Uterus (tissue), 2 donors: ENCODE results near the gene STK11IP.

ENCODE experiments used
- POLR2A ChIP-seq, 2 donors: fragments of 450-650 bp; IDR thresholded peaks; one replicate each; pipeline ENCODE4 v1.6.1; 2016; ENCODE audit warnings: antibody characterized with exemption in 2 of 2, mild to moderate bottlenecking in 1 of 2, moderate library complexity in 1 of 2
- TF ChIP-seq, protein P1 (sequence below), 4 experiments: fragments of 200-600 bp in 2 of 4; fragments of 450-650 bp in 2 of 4; sonication (generic) in 2 of 4; IDR thresholded peaks; one replicate each; pipeline ENCODE4 v1.5.1; 2016 to 2019; ENCODE audit warnings: antibody characterized with exemption in 4 of 4, mild to moderate bottlenecking in 2 of 4, moderate library complexity in 1 of 4

DNA sequence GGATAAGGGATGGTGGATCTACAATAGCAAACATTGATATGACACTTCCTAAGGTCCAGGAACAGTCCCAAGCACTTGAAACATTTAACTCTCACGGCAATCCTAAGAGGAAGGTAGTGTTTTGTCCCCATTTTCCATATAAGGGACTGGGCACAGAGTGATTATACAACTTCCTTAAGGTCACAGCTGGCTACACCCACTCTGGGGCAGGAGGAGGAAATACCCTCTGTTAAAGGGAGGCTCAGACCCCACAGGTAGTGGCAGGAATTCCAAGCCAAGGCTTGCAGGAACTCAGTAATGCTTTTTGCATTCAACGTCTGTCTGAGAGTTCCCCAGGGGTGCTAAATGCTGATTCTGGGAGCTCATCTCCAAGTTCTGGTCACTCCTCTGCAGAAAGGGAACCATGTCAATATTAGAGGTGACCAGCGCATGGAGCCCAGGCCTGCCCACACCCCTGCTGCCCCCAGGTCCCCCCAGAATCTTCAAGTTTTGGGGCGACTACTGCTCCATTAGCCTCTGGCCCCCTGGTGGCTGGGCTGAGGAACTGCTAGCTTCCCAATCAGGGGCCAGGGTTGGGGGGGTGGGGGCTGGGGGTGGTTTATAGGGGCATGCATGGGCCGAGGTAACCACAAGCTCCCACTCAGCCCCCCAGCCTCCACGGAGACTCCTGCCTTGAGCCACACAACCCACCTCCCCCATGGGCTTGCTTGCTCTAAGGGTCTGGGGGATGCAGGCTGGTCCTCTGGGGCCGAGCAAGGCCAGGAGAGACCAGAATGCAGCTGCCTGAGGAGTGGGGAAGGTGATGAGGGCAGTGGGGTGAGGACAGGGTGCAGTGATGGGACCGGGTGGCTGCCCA lies 37.4 kb upstream of the STK11IP start:
- TF ChIP-seq, protein P1, sequence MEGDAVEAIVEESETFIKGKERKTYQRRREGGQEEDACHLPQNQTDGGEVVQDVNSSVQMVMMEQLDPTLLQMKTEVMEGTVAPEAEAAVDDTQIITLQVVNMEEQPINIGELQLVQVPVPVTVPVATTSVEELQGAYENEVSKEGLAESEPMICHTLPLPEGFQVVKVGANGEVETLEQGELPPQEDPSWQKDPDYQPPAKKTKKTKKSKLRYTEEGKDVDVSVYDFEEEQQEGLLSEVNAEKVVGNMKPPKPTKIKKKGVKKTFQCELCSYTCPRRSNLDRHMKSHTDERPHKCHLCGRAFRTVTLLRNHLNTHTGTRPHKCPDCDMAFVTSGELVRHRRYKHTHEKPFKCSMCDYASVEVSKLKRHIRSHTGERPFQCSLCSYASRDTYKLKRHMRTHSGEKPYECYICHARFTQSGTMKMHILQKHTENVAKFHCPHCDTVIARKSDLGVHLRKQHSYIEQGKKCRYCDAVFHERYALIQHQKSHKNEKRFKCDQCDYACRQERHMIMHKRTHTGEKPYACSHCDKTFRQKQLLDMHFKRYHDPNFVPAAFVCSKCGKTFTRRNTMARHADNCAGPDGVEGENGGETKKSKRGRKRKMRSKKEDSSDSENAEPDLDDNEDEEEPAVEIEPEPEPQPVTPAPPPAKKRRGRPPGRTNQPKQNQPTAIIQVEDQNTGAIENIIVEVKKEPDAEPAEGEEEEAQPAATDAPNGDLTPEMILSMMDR (IDR thresholded peaks at IDR 0.05), result peak in 2 of 4 experiments; percentile 47 to 73
- no peak for TF ChIP-seq POLR2A (IDR thresholded peaks at IDR 0.05)
